GM19043 (cell line): ENCODE measurements around the gene HMGXB3.

Experiments
- ATAC-seq: cut with Tn5 transposase; IDR thresholded peaks from one replicate; pipeline ENCODE4 v1.9.1; 2021; ENCODE audit warnings: low read depth; ENCODE audit not compliant: unreplicated experiment

HMGXB3 gene

GRCh38 chr5:150000256-150000989, at the start of gene HMGXB3, which contains the start of gene TIGD6:
Gene HMGXB3, plus strand, starts transcription at chr5:150000739. Its CDS starts 4,114 bp downstream, at chr5:150004853.
Gene TIGD6, minus strand, starts transcription at chr5:150000654. Its CDS starts 4,306 bp downstream, at chr5:149996348.
- peak; percentile 85 for ATAC-seq

GRCh38 chr5:149951138-149951749, 49.3 kb upstream of the HMGXB3 start:
- ATAC-seq, result no peak

- no peak for ATAC-seq
Measured at GRCh38 chr5:149953436-149954121, 47.0 kb upstream of the HMGXB3 start.

- ATAC-seq, result no peak
Measured at GRCh38 chr5:149954798-149955197, 45.7 kb upstream of the HMGXB3 start.

- ATAC-seq, result no peak
Measured at GRCh38 chr5:149956685-149957084, 43.9 kb upstream of the HMGXB3 start.

- no peak for ATAC-seq
Measured at GRCh38 chr5:149957855-149958254, 42.7 kb upstream of the HMGXB3 start.

- ATAC-seq, result no peak
Measured at GRCh38 chr5:149959406-149960236, 40.9 kb upstream of the HMGXB3 start.

- ATAC-seq, result peak; percentile 98
Measured at GRCh38 chr5:149960272-149961185, 40.0 kb upstream of the HMGXB3 start, which contains the start of gene SLC26A2. Gene SLC26A2, plus strand, starts transcription at chr5:149960758. Its CDS starts 16,895 bp downstream, at chr5:149977653.

- ATAC-seq, result no peak
Measured at GRCh38 chr5:149961186-149961685, 39.3 kb upstream of the HMGXB3 start.

GRCh38 chr5:149961957-149962409, 38.6 kb upstream of the HMGXB3 start:
- no peak for ATAC-seq

- ATAC-seq, result no peak
Measured at GRCh38 chr5:149962601-149963300, 37.8 kb upstream of the HMGXB3 start.

GRCh38 chr5:149963729-149964128, 36.8 kb upstream of the HMGXB3 start:
- ATAC-seq, result no peak

GRCh38 chr5:149966946-149967345, 33.6 kb upstream of the HMGXB3 start:
- ATAC-seq, result no peak

- ATAC-seq, result no peak
Measured at GRCh38 chr5:149969181-149969930, 31.2 kb upstream of the HMGXB3 start.

GRCh38 chr5:149975409-149975808, 25.1 kb upstream of the HMGXB3 start:
- no peak for ATAC-seq

- no peak for ATAC-seq
Measured at GRCh38 chr5:149979896-149980295, 20.6 kb upstream of the HMGXB3 start.

- no peak for ATAC-seq
Measured at GRCh38 chr5:149981206-149981605, 19.3 kb upstream of the HMGXB3 start.

GRCh38 chr5:149982505-149982904, 18.0 kb upstream of the HMGXB3 start:
- no peak for ATAC-seq
